Esophagus squamous epithelium (tissue), 5 donors: ENCODE measurements around the gene PXMP2. TPM values are rescaled to one million over a fixed set of nuclear protein-coding genes. Genes with fewer than 3 reads are reported as not detected.

ENCODE experiments used
- DNase-seq: peaks from one replicate; lab custom pipeline; 2025; lab: John Stamatoyannopoulos, UW
- H3K27ac ChIP-seq, 4 donors: fragments of 200-600 bp; sonication (generic); one replicate each; pipeline ENCODE4 v1.5.1; 2016 to 2019; ENCODE audit warnings: mild to moderate bottlenecking in 1 of 4
- H3K27me3 ChIP-seq, 4 donors: fragments of 200-600 bp; sonication (generic); 1 replicate in 3 of 4; 2 replicates in 1 of 4; pipeline versions ENCODE4 v1.5.1 to v1.6.0; 2017 to 2021; ENCODE audit warnings: antibody characterized with exemption in 1 of 4
- H3K36me3 ChIP-seq, 3 donors: fragments of 200-600 bp; sonication (generic); one replicate each; pipeline ENCODE4 v1.5.1; 2016 to 2019
- H3K4me1 ChIP-seq, 3 donors: fragments of 200-600 bp; sonication (generic); one replicate each; pipeline ENCODE4 v1.5.1; 2017 to 2019
- H3K4me3 ChIP-seq, 4 donors: fragments of 200-600 bp; sonication (generic); 1 replicate in 3 of 4; 2 replicates in 1 of 4; pipeline ENCODE4 v1.5.1; 2016 to 2019; ENCODE audit warnings: mild to moderate bottlenecking in 2 of 4, moderate library complexity in 1 of 4
- H3K9me3 ChIP-seq, 3 donors: fragments of 200-600 bp; sonication (generic); one replicate each; pipeline ENCODE4 v1.5.1; 2016 to 2019
- CTCF ChIP-seq, 6 experiments: fragments of 450-650 bp in 4 of 6; fragments of 200-600 bp in 2 of 6; sonication (generic) in 2 of 6; IDR thresholded peaks; one replicate each; pipeline ENCODE4 v1.5.1; 2016 to 2019; ENCODE audit warnings: antibody characterized with exemption in 6 of 6, mild to moderate bottlenecking in 4 of 6, moderate library complexity in 4 of 6
- POLR2A ChIP-seq, 4 donors: fragments of 450-650 bp; IDR thresholded peaks; one replicate each; pipeline ENCODE4 v1.6.1; 2017; ENCODE audit warnings: antibody characterized with exemption in 4 of 4, mild to moderate bottlenecking in 4 of 4, moderate library complexity in 3 of 4
- WGBS, 2 donors: methylation state at CpG; one replicate each; pipeline ENCODE4 v1.1.5; 2018; 5-methylcytosine and 5-hydroxymethylcytosine counted together
- intact Hi-C: fragments of 100-400 bp; cut with DNase I; formaldehyde crosslinking; loops from one replicate; pipeline ENCODE4 v1.15.0; 2022
- total RNA-seq, 4 donors: library from RNA; depleted of rRNA; stranded (reverse); fragments of >200 nt; gene quantifications; one replicate each; pipeline ENCODE4 v1.1.0, GENCODE V29; 2016
- donor health status: DM: yes; HTN: yes; CAD: no.

The PXMP2 gene
- total RNA-seq, 4 donors from 2014 or later = 16.3 to 31.9 (median 18.5) TPM

- no peaks in the 10 kb centered on the region for H3K9me3 ChIP-seq
- no peaks in the 10 kb centered on the region for H3K4me1 ChIP-seq
- no peak for TF ChIP-seq POLR2A (IDR thresholded peaks at IDR 0.05)
- no peak for TF ChIP-seq CTCF (IDR thresholded peaks at IDR 0.05)
- no peak overlapping the region for H3K27ac ChIP-seq
- WGBS, 2 donors = 79 to 92% methylated on average over 11 to 19 of the region's 21 CpGs
- peaks cover 7 to 100% (median 31%) of the 10 kb centered on the region in 3 donors for H3K36me3 ChIP-seq
- H3K27me3 ChIP-seq = no peaks in the 10 kb centered on the region
- no peak for DNase-seq
- H3K4me3 ChIP-seq = no peak overlapping the region
- intact Hi-C loops = no loop called here
Measured at GRCh38 chr12:132664206-132665148, 22.9 kb upstream of the PXMP2 start.

DNA sequence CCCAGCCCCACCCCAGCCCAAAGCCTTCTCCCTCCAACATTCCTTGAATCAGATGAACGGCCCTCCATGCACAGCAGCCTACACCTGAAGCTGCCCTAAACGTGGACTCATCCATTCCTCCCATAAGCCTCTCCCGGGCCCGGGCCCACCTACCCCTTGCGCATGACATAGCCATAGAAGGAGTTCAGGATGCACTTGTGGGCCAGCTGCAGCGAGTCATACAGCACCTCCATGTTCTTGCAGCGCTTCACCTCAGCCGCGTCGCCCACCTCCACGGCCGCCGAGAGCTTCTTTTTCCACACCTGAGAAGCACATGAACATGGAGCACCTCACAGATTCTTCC, 22.3 kb upstream of the PXMP2 start:
- no peaks in the 10 kb centered on the region for H3K27me3 ChIP-seq
- no peak for DNase-seq
- intact Hi-C loops = no loop called here
- no peak overlapping the region for H3K27ac ChIP-seq
- TF ChIP-seq POLR2A (IDR thresholded peaks at IDR 0.05) = no peak
- TF ChIP-seq CTCF (IDR thresholded peaks at IDR 0.05) = no peak
- 91 to 94% methylated on average over 7 to 13 of the region's 13 CpGs for WGBS, 2 donors
- peaks cover 11 to 100% (median 33%) of the 10 kb centered on the region in 3 donors for H3K36me3 ChIP-seq
- H3K4me1 ChIP-seq = no peaks in the 10 kb centered on the region
- H3K4me3 ChIP-seq = no peak overlapping the region
- H3K9me3 ChIP-seq = no peaks in the 10 kb centered on the region

- peaks cover 11 to 100% (median 29%) of the 10 kb centered on the region in 3 donors for H3K36me3 ChIP-seq
- intact Hi-C loops = no loop called here
- WGBS, 2 donors = 77 to 100% methylated on average over 6 of the region's 6 CpGs
- no peak overlapping the region for H3K4me3 ChIP-seq
- no peak for DNase-seq
- no peaks in the 10 kb centered on the region for H3K27me3 ChIP-seq
- H3K9me3 ChIP-seq = no peaks in the 10 kb centered on the region
- H3K4me1 ChIP-seq = no peaks in the 10 kb centered on the region
- TF ChIP-seq CTCF (IDR thresholded peaks at IDR 0.05) (no peak), POLR2A (IDR thresholded peaks at IDR 0.05) (no peak)
- no peak overlapping the region for H3K27ac ChIP-seq
Measured at GRCh38 chr12:132665794-132666193, 21.6 kb upstream of the PXMP2 start.

GRCh38 chr12:132668191-132669088, 18.9 kb upstream of the PXMP2 start:
- Histone ChIP-seq H3K36me3 (peaks cover 11 to 100% (median 39%) of the 10 kb centered on the region in 3 donors), H3K27ac (no peak overlapping the region), H3K4me1 (no peaks in the 10 kb centered on the region), H3K27me3 (no peaks in the 10 kb centered on the region), H3K4me3 (no peak overlapping the region), H3K9me3 (no peaks in the 10 kb centered on the region)
- no peak for DNase-seq
- 85 to 95% methylated on average over 14 to 15 of the region's 30 CpGs for whole genome bisulfite sequencing, 2 donors
- TF ChIP-seq POLR2A (IDR thresholded peaks at IDR 0.05) = no peak
- TF ChIP-seq CTCF (IDR thresholded peaks at IDR 0.05) = no peak
- intact Hi-C loops = no loop called here
